ENCODE measurements around the gene RHOJ. TPM values are rescaled to one million over a fixed set of nuclear protein-coding genes. Genes with fewer than 3 reads are reported as not detected.

Gene RHOJ
- total RNA-seq, 4 donors from 2014 or later = 0.64 to 9.5 (median 0.87) TPM

- no peak for DNase-seq
- no peaks in the 10 kb centered on the region for H3K36me3 ChIP-seq
- no peak overlapping the region for H3K27ac ChIP-seq
- WGBS, 2 donors = 43 to 50% methylated on average over 2 to 4 of the region's 4 CpGs
- no peaks in the 10 kb centered on the region for H3K9me3 ChIP-seq
- no peaks in the 10 kb centered on the region for H3K27me3 ChIP-seq
- no peaks in the 10 kb centered on the region for H3K4me1 ChIP-seq
- TF ChIP-seq POLR2A (IDR thresholded peaks at IDR 0.05) = no peak
- TF ChIP-seq, protein P1, sequence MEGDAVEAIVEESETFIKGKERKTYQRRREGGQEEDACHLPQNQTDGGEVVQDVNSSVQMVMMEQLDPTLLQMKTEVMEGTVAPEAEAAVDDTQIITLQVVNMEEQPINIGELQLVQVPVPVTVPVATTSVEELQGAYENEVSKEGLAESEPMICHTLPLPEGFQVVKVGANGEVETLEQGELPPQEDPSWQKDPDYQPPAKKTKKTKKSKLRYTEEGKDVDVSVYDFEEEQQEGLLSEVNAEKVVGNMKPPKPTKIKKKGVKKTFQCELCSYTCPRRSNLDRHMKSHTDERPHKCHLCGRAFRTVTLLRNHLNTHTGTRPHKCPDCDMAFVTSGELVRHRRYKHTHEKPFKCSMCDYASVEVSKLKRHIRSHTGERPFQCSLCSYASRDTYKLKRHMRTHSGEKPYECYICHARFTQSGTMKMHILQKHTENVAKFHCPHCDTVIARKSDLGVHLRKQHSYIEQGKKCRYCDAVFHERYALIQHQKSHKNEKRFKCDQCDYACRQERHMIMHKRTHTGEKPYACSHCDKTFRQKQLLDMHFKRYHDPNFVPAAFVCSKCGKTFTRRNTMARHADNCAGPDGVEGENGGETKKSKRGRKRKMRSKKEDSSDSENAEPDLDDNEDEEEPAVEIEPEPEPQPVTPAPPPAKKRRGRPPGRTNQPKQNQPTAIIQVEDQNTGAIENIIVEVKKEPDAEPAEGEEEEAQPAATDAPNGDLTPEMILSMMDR (IDR thresholded peaks at IDR 0.05) = no peak
- intact Hi-C loops (cut with DNase I) = no loop called here
- H3K4me3 ChIP-seq = no peak overlapping the region
Measured at GRCh38 chr14:63257299-63257698, 53.1 kb downstream of the RHOJ start.

DNA sequence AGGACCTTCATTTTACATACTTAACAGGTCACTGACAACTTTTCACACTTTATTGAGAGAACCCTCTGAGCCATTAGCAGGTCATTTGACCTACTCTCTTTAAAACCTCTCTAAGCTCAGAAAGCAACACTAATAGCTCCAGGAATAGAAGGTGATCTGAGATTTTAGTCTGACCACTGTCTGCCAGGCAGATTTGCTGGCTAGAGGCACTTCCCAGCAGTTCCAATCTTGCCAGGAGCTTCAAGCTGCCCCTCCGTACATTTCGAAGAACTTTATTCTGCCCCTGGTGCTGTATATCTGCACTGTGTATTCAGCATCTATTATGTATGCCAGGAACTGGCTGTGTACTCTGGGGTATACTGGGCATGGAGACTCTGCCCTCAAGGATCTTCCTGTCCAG, 58.2 kb downstream of the RHOJ start:
- Histone ChIP-seq H3K27ac (no peak overlapping the region), H3K27me3 (no peaks in the 10 kb centered on the region), H3K36me3 (no peaks in the 10 kb centered on the region), H3K4me1 (peaks cover 0 to 13% (median 0%) of the 10 kb centered on the region in 3 donors), H3K9me3 (no peaks in the 10 kb centered on the region), H3K4me3 (no peak overlapping the region)
- intact Hi-C loops (cut with DNase I) = no loop called here
- TF ChIP-seq, protein P1 (IDR thresholded peaks at IDR 0.05) = no peak
- TF ChIP-seq POLR2A (IDR thresholded peaks at IDR 0.05) = no peak
- no peak for DNase-seq
- 100% methylated on average over 2 of the region's 2 CpGs for WGBS, 2 donors

GRCh38 chr14:63266106-63266505, 61.9 kb downstream of the RHOJ start:
- H3K27ac ChIP-seq = no peak overlapping the region
- H3K27me3 ChIP-seq = no peaks in the 10 kb centered on the region
- H3K4me3 ChIP-seq = no peak overlapping the region
- H3K36me3 ChIP-seq = no peaks in the 10 kb centered on the region
- intact Hi-C loops (cut with DNase I) = no loop called here
- DNase-seq = no peak
- WGBS, 2 donors = 38 to 40% methylated on average over 1 of the region's 1 CpG
- no peak for TF ChIP-seq POLR2A (IDR thresholded peaks at IDR 0.05)
- TF ChIP-seq, protein P1 (IDR thresholded peaks at IDR 0.05) = no peak
- H3K4me1 ChIP-seq = peaks cover 0 to 13% (median 0%) of the 10 kb centered on the region in 3 donors
- no peaks in the 10 kb centered on the region for H3K9me3 ChIP-seq

GRCh38 chr14:63267171-63267570, 62.9 kb downstream of the RHOJ start:
- H3K27me3 ChIP-seq = no peaks in the 10 kb centered on the region
- intact Hi-C loops (cut with DNase I) = no loop called here
- no peaks in the 10 kb centered on the region for H3K36me3 ChIP-seq
- TF ChIP-seq, protein P1 (IDR thresholded peaks at IDR 0.05) = no peak
- TF ChIP-seq POLR2A (IDR thresholded peaks at IDR 0.05) = no peak
- 65 to 76% methylated on average over 3 of the region's 3 CpGs for WGBS, 2 donors
- no peak for DNase-seq
- no peak overlapping the region for H3K4me3 ChIP-seq
- no peak overlapping the region for H3K27ac ChIP-seq
- H3K9me3 ChIP-seq = no peaks in the 10 kb centered on the region
- peaks cover 0 to 13% (median 0%) of the 10 kb centered on the region in 3 donors for H3K4me1 ChIP-seq

GRCh38 chr14:63268771-63269170, 64.5 kb downstream of the RHOJ start:
- intact Hi-C loops (cut with DNase I) = no loop called here
- H3K36me3 ChIP-seq = no peaks in the 10 kb centered on the region
- H3K4me3 ChIP-seq = no peak overlapping the region
- H3K27ac ChIP-seq = no peak overlapping the region
- no peaks in the 10 kb centered on the region for H3K9me3 ChIP-seq
- DNase-seq = no peak
- H3K27me3 ChIP-seq = no peaks in the 10 kb centered on the region
- H3K4me1 ChIP-seq = peaks cover 0 to 21% (median 0%) of the 10 kb centered on the region in 3 donors
- TF ChIP-seq, protein P1 (IDR thresholded peaks at IDR 0.05) = no peak
- TF ChIP-seq POLR2A (IDR thresholded peaks at IDR 0.05) = no peak
- 84 to 91% methylated on average over 5 of the region's 5 CpGs for WGBS, 2 donors

Data from esophagus squamous epithelium (tissue), 5 donors.